GM21529 (cell line): Measurements from ENCODE around the gene IKBKG.
A peak's percentile ranks its signal among the peaks of the same experiment; 100 is the strongest.
"Not testable (repeated sequence)": the region's sequence is repeated elsewhere in the genome, so short reads cannot be mapped to it uniquely, and the experiment has no call there.

Experiments
- ATAC-seq: cut with Tn5 transposase; IDR thresholded peaks from one replicate; pipeline ENCODE4 v1.9.1; 2021; ENCODE audit not compliant: unreplicated experiment

Gene IKBKG

GRCh38 chrX:154547245-154548027 lies at the start of gene IKBKG:
Gene IKBKG (plus strand): TSS chrX:154547620. CDS start chrX:154552003, 4,383 bp downstream.
- ATAC-seq, result peak; percentile 74

DNA sequence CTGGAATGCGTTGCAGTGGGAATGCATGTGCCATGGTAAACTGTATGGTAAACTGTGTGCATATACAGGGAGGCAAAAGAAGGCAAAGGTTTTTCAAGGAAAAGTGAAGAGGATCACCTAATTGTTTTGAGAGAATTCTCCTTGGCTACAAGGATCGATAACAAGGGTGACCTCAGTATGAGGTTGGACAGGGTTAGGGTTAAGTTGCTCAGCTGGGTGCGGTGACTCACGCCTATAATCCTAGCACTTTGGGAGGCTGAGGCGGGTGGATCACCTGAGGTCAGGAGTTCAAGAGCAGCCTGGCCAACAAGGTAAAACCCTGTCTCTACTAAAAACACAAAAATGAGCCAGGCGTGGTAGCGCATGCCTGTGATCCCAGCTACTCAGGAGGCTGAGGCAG lies 46.0 kb upstream of the IKBKG start:
- not testable (repeated sequence) for ATAC-seq

GRCh38 chrX:154502098-154502497 lies 45.3 kb upstream of the IKBKG start:
- ATAC-seq, result no peak

DNA sequence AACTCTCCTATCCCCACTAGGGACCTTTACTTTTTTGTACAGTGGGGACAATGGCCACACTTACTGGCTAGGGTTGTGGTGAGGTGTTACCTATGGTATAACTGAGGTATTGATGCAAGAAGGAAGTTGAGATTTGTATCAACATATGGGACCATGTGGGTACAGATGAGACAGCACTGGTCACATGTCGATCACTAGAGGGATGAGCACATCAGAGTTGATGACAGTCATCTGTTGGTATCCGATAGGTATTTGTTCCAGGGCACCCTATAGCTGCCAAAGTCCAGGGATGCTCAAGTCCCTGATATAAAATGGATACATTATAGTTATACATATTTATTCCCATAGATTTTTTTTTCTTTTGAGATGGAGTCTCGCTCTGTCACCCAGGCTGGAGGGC lies 44.4 kb upstream of the IKBKG start:
- ATAC-seq, result no peak

- no peak for ATAC-seq
Measured at GRCh38 chrX:154505734-154506133, 41.7 kb upstream of the IKBKG start.

DNA sequence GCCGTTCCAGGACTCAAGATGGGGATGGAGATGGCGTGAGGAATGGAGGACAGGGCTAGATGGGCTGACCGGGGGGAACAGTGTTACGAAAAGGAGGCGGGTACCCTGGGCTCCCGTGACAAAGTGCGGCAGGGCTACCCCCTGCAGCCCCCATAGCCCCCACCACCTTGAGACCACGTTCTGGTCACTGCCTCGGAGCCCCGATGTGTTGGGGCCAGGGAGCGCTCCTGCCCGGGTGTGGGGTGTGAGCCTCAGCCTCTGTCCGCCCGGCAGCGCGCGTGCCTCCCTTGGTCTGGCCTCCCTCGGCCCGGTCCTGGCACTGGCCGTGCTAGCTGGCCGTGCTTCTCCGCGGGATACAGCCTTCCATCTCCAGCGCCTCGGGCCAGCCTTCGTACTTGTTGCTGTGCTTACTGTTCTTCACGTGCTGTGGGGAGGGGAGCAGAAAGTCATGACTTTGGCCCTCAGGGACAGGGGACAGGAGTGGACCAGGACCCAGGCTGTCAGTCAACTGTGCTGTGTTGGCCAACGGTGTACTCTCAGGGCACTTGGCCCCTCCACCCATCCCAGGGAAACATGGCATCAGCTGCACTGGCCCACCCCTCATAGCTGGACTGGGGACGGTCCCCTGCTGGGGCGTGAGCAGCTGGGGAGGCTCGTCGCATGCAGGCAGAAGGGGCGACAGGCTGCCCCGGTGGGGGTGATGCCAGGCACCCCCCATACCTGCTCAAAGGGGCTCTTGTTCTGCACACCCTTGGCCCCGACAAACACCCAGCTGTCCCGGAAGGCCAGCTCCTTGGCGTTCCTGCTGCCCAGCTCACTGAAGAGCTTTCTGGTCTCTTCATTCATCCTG lies 40.7 kb upstream of the IKBKG start:
- no peak for ATAC-seq

DNA sequence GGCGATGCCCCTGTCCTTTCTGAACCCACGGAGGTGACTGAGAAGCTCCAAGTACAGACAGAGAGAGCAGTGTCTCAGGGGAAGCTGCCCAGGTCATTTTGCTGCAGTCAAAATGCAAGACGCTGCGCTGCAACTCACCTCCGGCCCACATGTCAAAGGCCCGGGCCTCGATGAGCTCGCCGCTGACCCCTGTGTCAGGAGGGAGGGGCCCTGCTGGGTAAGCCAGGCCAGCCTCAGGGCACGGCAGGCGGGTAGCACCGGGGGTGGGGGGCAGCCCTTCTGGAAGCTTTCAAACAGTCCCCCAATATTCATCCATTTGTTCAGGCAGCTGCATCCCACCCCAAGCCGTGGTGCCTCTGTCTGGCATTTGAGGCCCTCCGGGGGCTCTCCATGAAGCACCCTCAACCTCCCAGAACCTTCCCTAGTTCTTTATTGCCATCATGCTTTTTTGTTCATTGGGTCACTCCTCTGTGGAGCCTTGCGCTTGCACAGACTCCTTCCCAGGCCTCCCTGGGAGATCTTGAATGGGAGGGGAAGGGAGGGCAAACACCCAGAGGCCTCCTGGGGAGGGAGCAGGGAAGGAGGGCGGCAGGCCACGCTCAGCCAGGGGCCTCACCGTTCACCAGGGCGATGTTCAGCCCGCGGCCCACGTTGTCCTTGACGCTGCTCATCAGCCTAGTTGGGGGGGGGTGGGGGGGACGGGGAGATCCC lies 39.6 kb upstream of the IKBKG start:
- ATAC-seq, result no peak

DNA sequence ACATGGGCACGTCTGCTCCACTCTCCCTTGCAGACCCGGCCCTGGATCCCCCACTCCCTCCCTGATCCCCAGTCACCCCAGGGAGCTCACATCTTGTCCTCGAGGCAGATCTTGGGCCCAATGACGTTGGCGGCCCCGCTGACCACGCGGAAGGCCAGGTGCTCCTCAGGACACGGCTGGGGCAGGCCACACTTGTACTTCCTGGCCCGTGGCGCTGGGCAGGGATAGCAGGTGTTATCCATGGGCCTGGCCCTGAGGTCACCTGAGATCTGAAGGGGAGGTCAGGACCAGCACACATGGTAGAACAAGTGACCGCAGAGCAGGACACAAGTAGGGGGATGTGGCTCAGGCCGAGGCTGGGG lies 39.1 kb upstream of the IKBKG start:
- no peak for ATAC-seq

DNA sequence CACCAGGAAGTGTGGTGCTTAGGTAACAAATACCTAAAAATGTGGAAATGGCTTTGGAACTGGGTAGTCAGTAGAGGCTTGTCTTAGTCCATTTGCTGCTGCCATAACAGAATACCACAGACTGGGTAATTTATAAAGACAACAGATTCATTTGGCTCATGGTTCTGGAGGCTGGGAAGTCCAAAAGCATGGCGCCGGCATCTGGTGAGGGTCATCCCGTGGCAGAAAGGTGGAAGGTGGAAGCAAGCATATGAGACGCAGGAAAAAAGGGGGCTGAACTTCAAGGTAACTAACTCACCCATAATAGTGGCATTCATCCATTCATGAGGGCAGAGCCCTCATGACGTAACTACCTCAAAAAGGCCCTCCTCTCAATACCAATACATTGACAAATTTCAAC lies 38.0 kb upstream of the IKBKG start:
- no peak for ATAC-seq

DNA sequence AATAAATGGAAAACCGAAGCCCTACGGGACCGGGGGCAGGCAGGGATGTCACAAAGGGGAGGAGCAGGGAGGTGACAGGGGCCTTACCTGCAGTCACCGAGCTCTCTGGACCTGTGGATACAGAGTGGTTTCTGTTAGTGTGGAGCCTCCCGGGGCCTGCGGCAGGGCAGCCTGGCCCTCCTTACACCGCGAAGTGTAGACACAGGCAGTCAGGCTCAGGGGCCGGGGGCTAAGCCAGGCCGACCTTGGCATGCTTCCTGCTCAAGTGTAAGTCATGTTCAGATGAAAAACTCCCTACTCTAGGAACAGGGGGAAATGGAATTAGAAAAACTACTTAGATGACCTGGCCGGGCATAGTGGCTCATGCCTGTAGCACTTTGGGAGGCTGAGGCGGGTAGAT lies 35.7 kb upstream of the IKBKG start:
- no peak for ATAC-seq

GRCh38 chrX:154512879-154513553 lies 34.4 kb upstream of the IKBKG start:
- ATAC-seq, result no peak

DNA sequence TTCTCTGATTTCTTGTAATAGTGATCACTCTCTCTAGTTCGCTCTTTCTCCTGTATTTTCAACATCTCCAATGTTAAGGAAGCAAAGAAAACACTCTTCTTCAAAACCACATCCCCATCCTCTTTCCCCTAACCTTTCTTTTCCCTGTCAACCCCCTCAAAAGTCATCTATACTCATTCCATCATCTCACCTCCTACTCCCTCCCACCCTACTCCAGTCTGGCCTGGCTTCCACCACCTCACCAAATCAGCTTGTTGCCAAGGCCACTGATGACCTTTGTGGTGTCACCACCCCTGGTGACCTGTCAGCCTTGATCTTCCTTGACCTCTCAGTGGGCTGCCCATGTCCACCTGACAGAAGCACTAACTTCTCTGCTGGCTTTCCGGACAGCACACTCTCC lies 33.7 kb upstream of the IKBKG start:
- no peak for ATAC-seq

DNA sequence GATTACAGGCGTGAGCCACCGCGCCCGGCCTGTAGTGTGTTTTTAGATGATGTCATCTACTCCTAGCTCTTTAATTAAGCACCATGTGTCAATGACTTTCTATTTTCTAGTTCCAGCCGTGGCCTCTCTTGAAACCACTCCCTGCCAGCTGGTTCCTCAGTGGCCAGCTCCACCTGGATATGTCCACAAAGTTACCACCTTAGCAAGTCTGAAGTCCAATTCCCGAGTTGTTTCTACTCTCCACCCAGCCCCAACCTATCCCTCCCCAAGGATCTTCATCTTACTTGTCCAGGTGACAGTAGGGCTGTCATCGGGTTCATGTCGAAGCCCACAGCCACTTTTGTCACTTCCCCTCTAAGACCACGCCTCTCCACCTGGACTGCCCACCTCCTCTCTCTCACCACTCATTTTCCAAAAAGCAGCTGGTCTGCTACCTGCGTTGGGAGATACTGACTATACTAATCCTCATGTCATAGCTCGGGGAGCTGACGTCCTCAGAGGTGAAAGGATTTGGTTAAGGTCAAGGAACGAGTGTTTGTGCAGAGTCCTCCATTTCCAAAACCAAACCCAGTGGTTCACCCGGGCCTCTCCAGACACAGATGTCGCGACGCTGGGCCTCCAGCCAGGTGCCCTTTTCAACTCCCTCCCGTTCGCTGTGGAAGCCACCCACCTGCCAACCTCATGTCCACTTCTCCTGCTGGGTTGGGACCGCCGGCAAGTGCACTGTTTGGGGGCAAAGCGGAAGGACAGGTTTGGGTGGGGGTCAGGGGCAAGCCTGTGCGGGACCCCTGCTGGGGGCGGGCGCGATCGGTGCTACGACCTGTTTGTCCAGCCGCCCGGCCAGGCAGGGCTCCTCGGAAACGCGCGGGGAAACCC lies 32.1 kb upstream of the IKBKG start:
- no peak for ATAC-seq

DNA sequence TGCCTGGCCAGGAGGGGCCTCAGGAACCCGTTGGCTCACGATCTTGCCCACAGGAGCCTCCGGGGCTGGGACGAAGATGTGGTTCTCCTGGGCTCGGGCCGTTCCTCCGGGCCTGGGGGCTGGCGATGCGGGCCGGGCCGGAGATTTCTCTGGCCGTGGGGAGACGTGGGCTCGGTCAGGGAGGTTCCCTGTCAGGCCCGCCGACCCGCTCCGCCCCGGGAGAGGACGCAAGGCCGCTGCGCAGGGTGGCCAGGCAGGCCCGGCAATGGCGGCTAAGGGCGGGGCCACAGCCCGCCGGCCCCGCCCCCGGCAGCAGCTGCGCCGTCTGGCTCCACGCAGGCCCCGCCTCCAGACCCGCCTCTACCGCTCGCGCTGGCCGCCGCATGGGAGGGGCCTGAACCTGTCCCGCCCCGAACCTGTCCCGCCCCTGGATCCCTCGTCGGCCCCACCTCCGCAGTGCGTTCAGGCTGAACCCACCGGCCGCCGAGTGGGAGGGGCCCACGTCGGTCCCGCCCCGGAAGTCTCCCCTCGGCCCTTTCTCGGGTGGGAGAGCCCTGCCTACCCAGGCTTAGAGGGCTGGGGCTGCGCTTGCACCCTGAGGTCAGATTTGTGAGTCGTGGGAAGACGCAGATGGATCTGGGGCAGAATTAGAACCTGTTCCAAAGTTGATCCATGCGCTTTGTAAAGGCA lies 31.3 kb upstream of the IKBKG start, which contains the start of gene FAM3A:
Gene FAM3A (minus strand): TSS at position 267 of the 690 bp plus-strand sequence. CDS start 460 bp downstream, outside the sequence.
- ATAC-seq, result peak; percentile 87

- no peak for ATAC-seq
Measured at GRCh38 chrX:154516656-154517100, 30.7 kb upstream of the IKBKG start.

- no peak for ATAC-seq
Measured at GRCh38 chrX:154517101-154517781, 30.2 kb upstream of the IKBKG start.

DNA sequence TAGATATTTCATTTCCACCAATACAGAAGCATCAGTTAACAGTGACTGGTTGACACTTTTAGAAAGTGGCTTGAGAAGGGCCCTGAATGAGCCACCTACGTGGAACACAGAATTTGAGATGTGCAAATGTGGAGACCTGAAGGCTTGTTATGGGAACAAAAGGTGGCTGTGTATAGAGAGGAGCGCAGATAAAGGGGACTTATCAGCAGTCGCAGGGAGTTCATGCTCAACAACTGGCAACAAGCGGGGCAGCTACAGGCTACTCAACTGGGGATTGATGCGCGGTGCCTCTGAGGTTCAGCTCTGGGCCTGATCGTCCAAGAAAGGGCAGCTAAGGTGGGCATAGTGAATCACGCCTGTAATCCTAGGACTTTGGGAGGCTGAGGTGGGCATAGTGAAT lies 28.0 kb upstream of the IKBKG start:
- ATAC-seq, result no peak

DNA sequence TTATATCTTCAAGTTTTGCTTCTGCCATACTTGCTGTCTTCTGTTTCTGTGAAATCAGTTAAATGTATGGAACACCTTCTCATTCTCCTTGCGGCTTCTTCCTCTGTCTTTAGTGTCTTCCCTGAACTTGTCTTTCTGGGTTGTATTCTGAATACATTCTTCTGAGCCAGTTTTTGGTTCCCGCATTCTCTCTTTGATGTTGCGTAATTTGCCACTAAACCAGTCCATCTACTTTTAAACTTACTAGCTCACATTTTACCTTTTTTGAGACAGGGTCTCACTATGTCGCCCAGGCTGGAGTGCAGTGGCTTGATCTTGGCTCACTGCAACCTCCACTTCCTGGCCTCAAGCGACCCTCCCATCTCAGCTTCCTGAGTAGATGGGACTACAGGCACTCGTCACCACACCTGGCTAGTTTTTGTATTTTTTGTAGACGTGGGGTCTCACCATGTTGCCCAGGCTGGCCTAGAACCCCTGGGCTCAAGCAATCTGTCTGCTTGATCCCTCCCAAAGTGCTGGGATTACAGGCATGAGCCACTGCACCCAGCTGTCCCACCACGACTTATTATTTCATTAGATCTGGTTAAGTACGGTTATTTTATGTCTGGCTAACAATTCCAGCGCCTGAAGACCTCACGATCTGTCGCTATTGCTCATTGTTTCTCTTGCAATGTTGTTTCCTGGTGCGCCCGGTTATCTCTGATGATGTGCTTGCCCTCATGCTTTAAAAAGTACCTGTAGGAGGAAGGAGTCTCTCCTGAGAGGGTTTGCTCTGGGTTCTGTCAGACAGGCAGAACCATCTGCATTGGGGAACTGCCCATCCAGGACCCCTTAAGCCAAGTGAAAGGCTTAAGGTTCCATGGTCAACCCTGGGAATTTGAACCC lies 21.6 kb upstream of the IKBKG start:
- ATAC-seq, result no peak
